GM12872 (cell line): ENCODE results near the gene PLEKHH1.
A peak's percentile ranks its signal among the peaks of the same experiment; 100 is the strongest.

Experiments used
- TF ChIP-seq, protein P1 (sequence below): IDR thresholded peaks from 3 replicates; pipeline ENCODE4 v1.5.1; 2011; ENCODE audit warnings: low read depth, mild to moderate bottlenecking, low read length, moderate library complexity; ENCODE audit not compliant: insufficient read depth

The PLEKHH1 gene

DNA sequence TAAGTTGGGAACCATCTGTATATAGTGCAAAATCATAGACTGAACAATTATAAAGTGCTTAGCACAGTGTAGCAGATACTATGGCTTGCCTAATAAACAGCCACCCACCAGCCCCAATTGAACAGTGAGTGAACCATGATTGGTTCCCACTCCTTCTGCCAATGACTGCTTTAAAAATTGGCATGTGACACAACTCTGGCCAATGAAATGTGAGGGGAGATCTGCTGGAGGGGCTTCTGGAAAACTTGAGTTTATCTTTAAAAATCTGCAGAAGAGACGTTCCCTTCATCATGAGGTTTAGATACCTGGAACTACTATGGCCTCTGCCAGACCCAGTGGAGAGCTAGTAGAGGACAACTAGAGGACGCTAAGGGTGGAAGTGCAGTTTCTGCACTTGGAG, 62.3 kb downstream of the PLEKHH1 start:
- TF ChIP-seq, protein P1, sequence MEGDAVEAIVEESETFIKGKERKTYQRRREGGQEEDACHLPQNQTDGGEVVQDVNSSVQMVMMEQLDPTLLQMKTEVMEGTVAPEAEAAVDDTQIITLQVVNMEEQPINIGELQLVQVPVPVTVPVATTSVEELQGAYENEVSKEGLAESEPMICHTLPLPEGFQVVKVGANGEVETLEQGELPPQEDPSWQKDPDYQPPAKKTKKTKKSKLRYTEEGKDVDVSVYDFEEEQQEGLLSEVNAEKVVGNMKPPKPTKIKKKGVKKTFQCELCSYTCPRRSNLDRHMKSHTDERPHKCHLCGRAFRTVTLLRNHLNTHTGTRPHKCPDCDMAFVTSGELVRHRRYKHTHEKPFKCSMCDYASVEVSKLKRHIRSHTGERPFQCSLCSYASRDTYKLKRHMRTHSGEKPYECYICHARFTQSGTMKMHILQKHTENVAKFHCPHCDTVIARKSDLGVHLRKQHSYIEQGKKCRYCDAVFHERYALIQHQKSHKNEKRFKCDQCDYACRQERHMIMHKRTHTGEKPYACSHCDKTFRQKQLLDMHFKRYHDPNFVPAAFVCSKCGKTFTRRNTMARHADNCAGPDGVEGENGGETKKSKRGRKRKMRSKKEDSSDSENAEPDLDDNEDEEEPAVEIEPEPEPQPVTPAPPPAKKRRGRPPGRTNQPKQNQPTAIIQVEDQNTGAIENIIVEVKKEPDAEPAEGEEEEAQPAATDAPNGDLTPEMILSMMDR = no peak

- TF ChIP-seq, protein P1 = peak; percentile 67
Measured at GRCh38 chr14:67599698-67600561, 66.8 kb downstream of the PLEKHH1 start, which contains the start of gene PIGH. Gene PIGH, minus strand, starts transcription at chr14:67600268. Its CDS starts 65 bp downstream, at chr14:67600203.

DNA sequence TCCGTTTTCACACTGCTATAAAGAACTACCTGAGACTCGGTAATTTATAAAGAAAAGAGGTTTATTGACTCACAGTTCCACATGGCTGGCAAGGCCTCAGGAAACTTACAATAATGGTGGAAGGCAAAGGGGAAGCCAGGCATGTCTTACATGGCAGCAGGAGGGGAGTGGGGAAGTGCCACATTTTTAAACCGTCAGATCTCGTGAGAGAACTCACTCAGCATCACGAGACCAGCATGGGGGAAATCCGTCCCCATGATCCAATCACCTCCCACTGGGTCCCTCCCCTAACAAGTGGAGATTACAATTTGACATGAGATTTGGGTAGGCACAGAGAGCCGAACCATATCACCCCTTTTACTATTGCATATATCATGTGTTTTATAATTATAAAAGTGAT, 69.0 kb downstream of the PLEKHH1 start:
- TF ChIP-seq, protein P1 = no peak

- TF ChIP-seq, protein P1 = no peak
Measured at GRCh38 chr14:67602995-67603545, 70.0 kb downstream of the PLEKHH1 start.

- TF ChIP-seq, protein P1 = no peak
Measured at GRCh38 chr14:67607646-67608045, 74.6 kb downstream of the PLEKHH1 start.

- TF ChIP-seq, protein P1 = no peak
Measured at GRCh38 chr14:67609642-67610310, 76.7 kb downstream of the PLEKHH1 start.

GRCh38 chr14:67610491-67610890, 77.4 kb downstream of the PLEKHH1 start:
- TF ChIP-seq, protein P1 = no peak
